A549 (cell line): ENCODE results near the gene DCAF6.

Experiments used
- CEBPB ChIP-seq, 2 experiments: fragments of >200 bp in 1 of 2; sonication (Bioruptor Twin) in 1 of 2; formaldehyde crosslinking in 1 of 2; IDR thresholded peaks; 2 replicates each; pipeline ENCODE4 v1.6.1; 2012 to 2016
- POLR2A ChIP-seq: IDR thresholded peaks from 2 replicates; pipeline ENCODE4 v1.6.1; 2012; ENCODE audit warnings: mild to moderate bottlenecking, low read length

GRCh38 chr1:167994560-167994959 is 58.1 kb downstream of the DCAF6 start:
- TF ChIP-seq POLR2A, result no peak
- no peak for TF ChIP-seq CEBPB (IDR thresholded peaks at IDR 0.05)
